ENCODE results near the gene PIGBOS1. TPM values are rescaled to one million over a fixed set of nuclear protein-coding genes. Genes with fewer than 3 reads are reported as not detected.

PIGBOS1 gene
- polyA plus RNA-seq, 1 of the 3 experiments (the other 2 are of a cell fraction) = 18.2 TPM

GRCh38 chr15:55297315-55297714, 21.6 kb downstream of the PIGBOS1 start (continued):
- TF ChIP-seq ZBTB33 (IDR thresholded peaks at IDR 0.05; ENCODE audit: borderline replicate concordance, low read depth) = no peak

GRCh38 chr15:55290528-55291057, 28.3 kb downstream of the PIGBOS1 start:
- H3K27ac ChIP-seq (ENCODE audit: low read depth in 2 of 2, low read length in 1 of 2) = peak overlapping the region; percentile 71 to 88
- TF ChIP-seq IRF3 (IDR thresholded peaks at IDR 0.05; ENCODE audit: low read depth, low read length) (no peak), MXI1 (IDR thresholded peaks at IDR 0.05; ENCODE audit: low read depth, low read length) (peak; percentile 30; the same call in 1 of the 2 replicates), RXRA (IDR thresholded peaks at IDR 0.05; ENCODE audit: borderline replicate concordance, low read depth) (no peak), FOXM1 (IDR thresholded peaks at IDR 0.05; ENCODE audit: low read depth) (no peak), GABPA (IDR thresholded peaks at IDR 0.05; ENCODE audit: low read depth) (no peak), RCOR1 (IDR thresholded peaks at IDR 0.05; ENCODE audit: low read length) (0 out of 2 replicates have a peak, but pooled peaks have one; percentile 33), ZBTB33 (IDR thresholded peaks at IDR 0.05; ENCODE audit: borderline replicate concordance, low read depth) (no peak), MAX (IDR thresholded peaks at IDR 0.05; ENCODE audit: low read depth) (no peak), TAF1 (IDR thresholded peaks at IDR 0.05; ENCODE audit: borderline replicate concordance, low read depth, low read length) (no peak), MEF2A (IDR thresholded peaks at IDR 0.05; ENCODE audit: borderline replicate concordance, low read depth) (no peak), ELF1 (IDR thresholded peaks at IDR 0.05) (no peak), TEAD4 (IDR thresholded peaks at IDR 0.05; ENCODE audit: borderline replicate concordance, insufficient read depth) (no peak), YY1 (IDR thresholded peaks at IDR 0.05; ENCODE audit: low read depth) (no peak), EP300 (IDR thresholded peaks at IDR 0.05; ENCODE audit: borderline replicate concordance in 1 of 2, low read depth in 1 of 2, low read length in 1 of 2) (no peak), FOSL2 (IDR thresholded peaks at IDR 0.05; ENCODE audit: borderline replicate concordance, low read depth) (no peak), CHD2 (IDR thresholded peaks at IDR 0.05; ENCODE audit: low read length, partially characterized antibody) (no peak), REST (IDR thresholded peaks at IDR 0.05; ENCODE audit: low read depth, low read length) (no peak), TCF12 (IDR thresholded peaks at IDR 0.05) (no peak), JUND (IDR thresholded peaks at IDR 0.05) (no peak), USF1 (IDR thresholded peaks at IDR 0.05; ENCODE audit: borderline replicate concordance, low read depth) (no peak; the same call in 1 of the 2 replicates), NFIC (IDR thresholded peaks at IDR 0.05; ENCODE audit: borderline replicate concordance) (no peak), SMC3 (IDR thresholded peaks at IDR 0.05; ENCODE audit: low read depth, low read length) (peak; percentile 92)

More at GRCh38 chr15:55290528-55291057, 28.3 kb downstream of the PIGBOS1 start:
- peak overlapping the region; percentile 74 to 87 for H3K4me3 ChIP-seq (ENCODE audit: low read depth in 2 of 2, low read length in 1 of 2)
- 30% methylated on average over 16 of the region's 17 CpGs for WGBS (ENCODE audit: low lambda C conversion rate)
- peaks cover 0 to 8% of the 10 kb centered on the region in 2 experiments; a peak in 1 of 4 replicates for H3K4me1 ChIP-seq (ENCODE audit: control insufficient read depth in 1 of 2, insufficient read depth in 2 of 2, low read depth in 1 of 2, low read length in 1 of 2)
- ChIA-PET CTCF (interaction anchor here (0.6 to 4.5 kb wide), 25 partner anchors 9 to 1320 kb away, joined by 3 to 43 read pairs (median 3); partner anchors contain the start of gene RSL24D1), POLR2A (no interaction called here)
- H3K4me2 ChIP-seq = peak overlapping the region; percentile 100
- peaks cover 4% of the 10 kb centered on the region for H3F3A ChIP-seq (replicated peaks; ENCODE audit: insufficient read depth)
- H3K79me2 ChIP-seq (ENCODE audit: insufficient read depth) = peaks cover 8% of the 10 kb centered on the region; the same call in 1 of the 2 replicates
- H3K9me2 ChIP-seq = no peaks in the 10 kb centered on the region
- peak overlapping the region; percentile 91; the same call in 1 of the 2 replicates for H3K9ac ChIP-seq
- no peaks in the 10 kb centered on the region for H3K36me3 ChIP-seq (replicated peaks in 1 of 2; ENCODE audit: control insufficient read depth in 1 of 2, insufficient read depth in 2 of 2, low read length in 1 of 2)
- peak; percentile 91 for DNase-seq
- peak overlapping the region; percentile 98 for H2AFZ ChIP-seq (ENCODE audit: low read depth)
- H3K9me3 ChIP-seq = no peaks in the 10 kb centered on the region
- no peaks in the 10 kb centered on the region for H4K20me1 ChIP-seq (ENCODE audit: insufficient read depth)
- H3K27me3 ChIP-seq (ENCODE audit: insufficient read depth) = no peaks in the 10 kb centered on the region
